ENCODE results near the gene CRTC1. TPM values are rescaled to one million over a fixed set of nuclear protein-coding genes. Genes with fewer than 3 reads are reported as not detected.

CRTC1 gene
- total RNA-seq: 2.0 and 3.7 TPM in 2 replicates

GRCh38 chr19:18683109-18683957 lies at the start of gene CRTC1:
TSS of gene CRTC1 (plus strand) at chr19:18683680. CDS start at chr19:18683703, 23 bp downstream.

GRCh38 chr19:18636969-18637629 lies 46.4 kb upstream of the CRTC1 start, which contains the start of gene KLHL26:
TSS of gene KLHL26 (plus strand) at chr19:18637028. CDS start at chr19:18637055, 27 bp downstream.

GRCh38 chr19:18790566-18791314 lies 107.3 kb downstream of the CRTC1 start, which contains the start of gene COMP:
TSS of gene COMP (minus strand) at chr19:18791305. CDS start at chr19:18791269, 36 bp downstream.

DNA sequence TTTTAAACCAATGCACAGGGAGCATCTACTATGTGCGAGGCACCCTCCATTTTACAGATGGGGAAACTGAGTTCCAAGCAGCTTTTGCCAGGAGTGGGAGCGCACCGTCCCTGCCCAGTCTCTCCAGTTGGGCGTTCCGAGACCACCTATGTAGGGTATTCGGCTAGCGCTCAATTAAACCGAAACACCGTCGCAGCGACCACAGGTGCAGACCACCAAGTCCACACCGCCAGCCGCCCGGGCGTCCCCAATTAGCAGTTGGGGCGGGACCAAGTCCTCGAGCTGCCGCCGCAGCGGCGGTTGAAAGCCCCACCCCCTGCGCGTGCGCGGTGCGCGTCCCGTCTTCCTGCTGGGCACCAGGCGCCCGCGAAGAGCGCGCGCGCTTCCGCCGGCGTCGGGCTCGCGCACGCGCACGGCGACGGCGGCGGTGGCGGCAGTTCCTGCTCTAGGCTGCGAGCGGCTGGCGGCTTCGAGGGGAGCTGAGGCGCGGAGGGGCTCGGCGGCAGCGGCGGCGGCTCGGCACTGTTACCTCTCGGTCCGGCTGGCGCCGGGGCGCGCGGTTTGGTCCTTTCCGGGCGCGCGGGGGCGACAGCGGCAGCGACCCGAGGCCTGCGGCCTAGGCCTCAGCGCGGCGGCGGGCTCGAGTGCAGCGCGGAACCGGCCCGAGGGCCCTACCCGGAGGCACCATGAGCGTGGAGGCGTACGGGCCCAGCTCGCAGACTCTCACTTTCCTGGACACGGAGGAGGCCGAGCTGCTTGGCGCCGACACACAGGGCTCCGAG lies 148.2 kb downstream of the CRTC1 start, which contains the start of gene UPF1:
Gene UPF1, plus strand, starts transcription at position 436 of the 782 bp plus-strand sequence. Its CDS starts 251 bp downstream, at position 687.

Other genes with a start within 250 kb of the CRTC1 start
- 24.8 and 26.0 TPM in 2 replicates for gene ISYNA1, start 245.5 kb upstream of the CRTC1 start, total RNA-seq
- 13.9 and 17.0 TPM in 2 replicates for gene ELL, start 161.6 kb upstream of the CRTC1 start, total RNA-seq
- gene FKBP8, start 140.1 kb upstream of the CRTC1 start, total RNA-seq: 209 and 231 TPM in 2 replicates
- gene KXD1, start 125.8 kb upstream of the CRTC1 start, total RNA-seq: 141 and 143 TPM in 2 replicates
- 814 and 1,089 TPM in 2 replicates for gene UBA52, start 111.8 kb upstream of the CRTC1 start, total RNA-seq
- gene REX1BD, start 94.9 kb upstream of the CRTC1 start, total RNA-seq: 153 and 160 TPM in 2 replicates
- 0.53 and 0.69 TPM in 2 replicates for gene CRLF1, start 76.9 kb upstream of the CRTC1 start, total RNA-seq
- gene TMEM59L, start 70.8 kb upstream of the CRTC1 start, total RNA-seq: 0.07 TPM in 1 of 2 replicates, not detected in the other
- 3.4 and 5.4 TPM in 2 replicates for gene KLHL26, start 46.7 kb upstream of the CRTC1 start, total RNA-seq
- not detected in 2 replicates for gene COMP, start 107.6 kb downstream of the CRTC1 start, total RNA-seq
- gene UPF1, start 148.3 kb downstream of the CRTC1 start, total RNA-seq: 42.9 and 49.8 TPM in 2 replicates
- gene CERS1, start 212.5 kb downstream of the CRTC1 start, total RNA-seq: 0.53 and 1.2 TPM in 2 replicates
- 381 and 398 TPM in 2 replicates for gene COPE, start 235.7 kb downstream of the CRTC1 start, total RNA-seq
- gene DDX49, start 236.0 kb downstream of the CRTC1 start, total RNA-seq: 63.4 and 77.3 TPM in 2 replicates